Measurements from ENCODE around the gene TMEM176B.

Gene TMEM176B

DNA sequence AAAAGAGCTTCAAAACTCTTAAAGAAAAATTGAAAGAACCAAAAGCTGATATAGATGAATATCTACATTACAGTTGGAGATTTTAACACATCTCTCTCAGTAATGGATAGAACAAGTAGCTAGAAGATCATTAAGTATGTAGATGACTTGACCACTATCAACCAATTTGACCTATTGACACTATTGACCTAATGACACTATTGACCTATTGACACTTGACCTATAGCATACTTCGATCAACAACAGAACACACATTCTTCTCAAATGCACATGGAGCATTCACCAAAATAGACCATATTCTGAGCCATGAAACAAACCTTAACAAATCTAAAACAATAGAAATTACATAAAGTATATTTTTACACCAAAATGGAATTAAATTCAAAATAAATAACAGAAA, 40.7 kb downstream of the TMEM176B start:
- ATAC-seq (ENCODE audit: low read depth) (no peak), DNase-seq (ENCODE audit: low spot score in 2 of 2) (no peak)
- no peak overlapping the region for H3K4me3 Mint-ChIP-seq
- H3K9me3 Mint-ChIP-seq = peaks cover 1% of the 10 kb centered on the region
- no peak overlapping the region for H3K27ac Mint-ChIP-seq
- peaks cover 6% of the 10 kb centered on the region for H3K4me1 Mint-ChIP-seq
- peaks cover 3% of the 10 kb centered on the region for H3K27me3 Mint-ChIP-seq
- H3K36me3 Mint-ChIP-seq = no peaks in the 10 kb centered on the region

DNA sequence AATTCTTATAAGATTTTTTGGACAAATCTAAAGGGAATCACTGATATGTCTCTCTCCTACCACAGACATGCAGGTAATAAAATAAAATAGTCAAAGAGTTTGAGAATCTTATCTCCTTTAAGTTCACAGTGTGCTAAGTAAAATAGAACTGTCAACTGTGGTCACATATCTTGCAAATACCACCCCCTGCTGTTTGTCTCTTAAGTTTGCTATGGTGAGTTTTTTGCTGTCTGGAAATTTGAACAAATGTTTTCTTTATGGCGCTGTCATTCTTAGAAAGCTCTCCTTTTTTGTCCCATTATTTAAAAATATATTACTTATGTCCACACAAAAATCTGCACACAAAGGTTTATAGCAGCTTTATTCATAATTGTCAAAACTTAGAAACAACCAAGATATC, 43.3 kb downstream of the TMEM176B start:
- ATAC-seq (ENCODE audit: low read depth) = no peak
- Mint-ChIP-seq H3K27me3 (peaks cover 3% of the 10 kb centered on the region), H3K4me1 (peaks cover 9% of the 10 kb centered on the region), H3K27ac (no peak overlapping the region), H3K36me3 (no peaks in the 10 kb centered on the region), H3K4me3 (no peak overlapping the region), H3K9me3 (no peaks in the 10 kb centered on the region)
- DNase-seq (ENCODE audit: low spot score in 2 of 2) = no peak

DNA sequence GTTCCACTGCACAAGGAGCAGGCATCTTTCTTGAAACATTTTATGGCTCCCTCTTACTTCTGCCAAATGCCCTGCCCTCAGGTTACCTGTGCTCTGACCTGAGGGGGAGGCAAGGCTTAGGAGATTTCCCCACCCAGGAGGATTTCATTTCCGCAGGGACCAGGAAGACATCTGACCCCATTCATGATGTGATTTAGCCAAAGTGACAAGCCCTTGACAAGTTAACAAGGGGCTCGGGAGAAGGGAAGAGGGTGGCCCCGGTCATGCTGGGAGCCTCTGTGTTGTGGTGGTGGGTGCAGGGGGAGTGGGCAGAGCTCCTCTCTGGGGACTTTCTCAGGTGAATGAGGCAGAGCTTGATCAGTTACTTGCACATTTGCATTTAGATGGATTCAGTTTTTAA, 44.0 kb downstream of the TMEM176B start:
- peaks cover 9% of the 10 kb centered on the region for H3K4me1 Mint-ChIP-seq
- H3K36me3 Mint-ChIP-seq = no peaks in the 10 kb centered on the region
- peaks cover 3% of the 10 kb centered on the region for H3K27me3 Mint-ChIP-seq
- no peaks in the 10 kb centered on the region for H3K9me3 Mint-ChIP-seq
- ATAC-seq (ENCODE audit: low read depth) (no peak), DNase-seq (ENCODE audit: low spot score in 2 of 2) (no peak)
- H3K4me3 Mint-ChIP-seq = no peak overlapping the region
- no peak overlapping the region for H3K27ac Mint-ChIP-seq

DNA sequence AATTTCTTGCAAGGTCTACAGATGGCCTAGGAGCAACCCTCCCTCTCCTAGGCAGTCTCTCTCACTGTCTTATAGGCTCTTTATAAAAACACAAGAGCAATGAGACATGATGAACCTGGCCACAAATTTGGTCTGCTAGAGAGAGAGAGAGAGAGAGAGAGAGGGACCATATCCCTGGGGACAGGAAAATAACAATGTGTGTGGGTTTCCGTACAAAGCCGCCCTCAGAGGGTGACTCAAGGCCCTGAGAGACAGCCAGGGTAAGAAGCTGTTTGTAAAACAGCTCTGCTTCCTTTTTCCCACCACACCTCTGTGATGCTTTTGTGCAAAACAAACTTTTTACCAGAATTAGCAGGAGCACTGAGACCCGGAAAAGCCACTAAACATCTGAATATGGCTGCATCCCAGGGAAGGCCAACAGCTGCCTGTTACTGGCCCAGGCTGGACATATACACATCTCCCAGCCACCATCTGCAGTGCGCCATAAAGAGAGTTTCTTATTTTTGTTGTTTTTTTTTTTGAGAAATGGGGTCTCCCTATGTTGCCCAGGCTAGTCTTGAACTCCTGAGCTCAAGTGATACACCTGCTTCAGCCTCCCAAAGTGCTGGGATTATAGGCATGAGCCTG, 44.6 kb downstream of the TMEM176B start:
- Mint-ChIP-seq H3K36me3 (no peaks in the 10 kb centered on the region), H3K27ac (no peak overlapping the region), H3K27me3 (peaks cover 3% of the 10 kb centered on the region), H3K4me1 (peaks cover 9% of the 10 kb centered on the region), H3K4me3 (no peak overlapping the region), H3K9me3 (no peaks in the 10 kb centered on the region)
- peak; percentile 64 for ATAC-seq (ENCODE audit: low read depth)
- no peak for DNase-seq (ENCODE audit: low spot score in 2 of 2)

DNA sequence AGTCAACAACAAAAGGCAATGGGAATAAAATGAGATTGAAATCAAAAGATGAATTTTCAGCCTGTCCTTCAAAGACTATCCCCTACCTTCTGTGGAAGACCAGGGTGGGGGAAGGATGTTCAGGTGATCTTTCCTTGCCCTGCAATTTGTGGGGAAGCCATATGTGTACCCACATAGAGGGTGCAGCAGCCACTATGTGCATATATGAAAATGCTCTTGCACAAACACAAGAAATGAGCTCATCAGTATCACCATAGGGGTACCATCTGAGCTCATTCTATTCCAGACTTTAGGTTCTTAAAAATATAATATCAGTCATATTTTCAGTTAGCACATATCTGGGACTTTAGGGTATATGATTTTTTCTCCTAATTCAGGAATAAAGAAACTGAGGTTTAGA, 45.2 kb downstream of the TMEM176B start:
- ATAC-seq (ENCODE audit: low read depth) = no peak
- H3K27me3 Mint-ChIP-seq = peaks cover 3% of the 10 kb centered on the region
- H3K4me3 Mint-ChIP-seq = no peak overlapping the region

DNA sequence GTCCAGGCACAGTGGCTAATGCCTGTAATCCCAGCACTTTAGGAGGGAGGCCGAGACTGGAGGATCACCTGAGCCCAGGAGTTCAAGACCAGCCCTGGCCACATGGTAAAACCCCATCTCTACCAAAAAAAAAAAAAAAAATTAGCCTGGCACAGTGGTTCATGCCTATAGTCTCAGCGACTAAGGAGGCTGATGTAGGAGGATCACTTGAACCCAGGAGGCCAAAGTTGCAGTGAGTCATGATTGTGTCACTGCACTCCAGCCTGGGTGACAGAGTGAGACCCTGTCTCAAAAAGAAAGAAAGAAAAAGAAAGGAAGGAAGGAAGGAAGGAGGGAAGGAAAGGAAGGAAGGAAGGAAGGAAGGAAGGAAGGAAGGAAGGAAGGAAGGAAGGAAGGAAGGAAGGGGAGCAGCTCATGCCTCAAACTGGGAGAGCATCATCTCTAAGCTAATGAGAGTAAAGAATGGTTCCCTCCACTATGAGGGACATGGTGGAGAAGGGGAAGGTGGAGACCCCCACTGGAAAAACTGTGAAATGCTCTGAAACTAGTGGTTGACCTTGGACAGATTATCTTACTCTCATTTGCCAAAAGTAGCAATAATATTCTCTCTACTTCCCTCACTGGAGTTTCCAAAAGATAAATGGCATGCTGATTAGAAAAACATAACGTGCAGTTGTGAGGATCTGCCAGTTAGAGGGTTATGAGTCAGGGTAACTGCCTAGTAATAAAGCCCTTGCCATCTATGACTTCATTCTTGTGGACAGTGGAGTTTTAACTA, 46.1 kb downstream of the TMEM176B start:
- H3K4me3 Mint-ChIP-seq = no peak overlapping the region
- no peaks in the 10 kb centered on the region for H3K36me3 Mint-ChIP-seq
- no peaks in the 10 kb centered on the region for H3K9me3 Mint-ChIP-seq
- H3K27ac Mint-ChIP-seq = no peak overlapping the region
- H3K27me3 Mint-ChIP-seq = peaks cover 4% of the 10 kb centered on the region
- DNase-seq (ENCODE audit: low spot score in 2 of 2) (no peak), ATAC-seq (ENCODE audit: low read depth) (peak; percentile 35)
- H3K4me1 Mint-ChIP-seq = peaks cover 9% of the 10 kb centered on the region

More for the DNA sequence above, 45.2 kb downstream of the TMEM176B start:
- H3K4me1 Mint-ChIP-seq = peaks cover 9% of the 10 kb centered on the region
- no peak overlapping the region for H3K27ac Mint-ChIP-seq
- H3K36me3 Mint-ChIP-seq = no peaks in the 10 kb centered on the region
- DNase-seq (ENCODE audit: low spot score in 2 of 2) = no peak
- H3K9me3 Mint-ChIP-seq = no peaks in the 10 kb centered on the region

DNA sequence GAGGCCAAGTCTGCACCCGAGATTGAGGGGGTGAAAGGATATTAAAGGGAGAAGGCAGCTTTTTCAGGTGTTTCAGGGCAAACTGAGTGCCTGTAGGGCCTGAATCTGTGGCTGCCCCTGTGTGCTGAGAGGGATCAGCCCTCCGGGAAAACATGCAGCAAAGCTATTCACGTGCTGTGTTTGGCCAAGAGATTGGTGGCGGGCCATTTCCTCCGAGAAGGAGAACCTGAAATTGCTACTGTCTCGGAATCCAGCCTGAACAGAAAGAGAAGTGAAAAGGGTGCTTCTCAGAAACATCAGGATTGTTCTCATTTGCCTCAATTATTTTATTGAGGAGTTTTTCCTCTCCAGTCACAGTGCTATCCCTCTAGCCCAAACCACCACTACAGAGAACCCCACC, 46.9 kb downstream of the TMEM176B start:
- Mint-ChIP-seq H3K4me1 (peaks cover 9% of the 10 kb centered on the region), H3K27ac (no peak overlapping the region), H3K4me3 (no peak overlapping the region), H3K36me3 (no peaks in the 10 kb centered on the region), H3K9me3 (no peaks in the 10 kb centered on the region), H3K27me3 (peaks cover 4% of the 10 kb centered on the region)
- ATAC-seq (ENCODE audit: low read depth) = no peak
- DNase-seq (ENCODE audit: low spot score in 2 of 2) = no peak

DNA sequence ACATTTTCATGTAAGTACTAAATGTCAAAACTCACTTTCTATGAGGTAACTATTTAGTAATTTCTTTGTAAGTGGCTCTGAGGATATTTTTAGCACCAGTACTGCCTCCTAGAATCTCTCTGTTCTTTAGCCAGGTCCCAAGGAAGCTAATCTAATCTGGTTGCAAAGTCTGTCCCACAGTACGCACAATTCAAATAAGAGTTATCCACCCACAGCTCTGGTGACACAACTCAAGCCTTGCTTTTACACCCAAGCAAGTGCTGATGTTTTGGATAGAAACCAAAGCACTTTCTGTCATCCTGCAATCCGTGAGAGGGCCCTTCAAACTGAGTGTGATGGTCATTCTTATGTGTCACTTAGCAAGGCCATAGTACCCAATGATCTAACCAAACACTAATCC, 48.5 kb downstream of the TMEM176B start:
- Mint-ChIP-seq H3K27me3 (peaks cover 2% of the 10 kb centered on the region), H3K36me3 (no peaks in the 10 kb centered on the region), H3K27ac (no peak overlapping the region), H3K4me3 (no peak overlapping the region), H3K9me3 (no peaks in the 10 kb centered on the region), H3K4me1 (peaks cover 9% of the 10 kb centered on the region)
- DNase-seq (ENCODE audit: low spot score in 2 of 2) = no peak
- ATAC-seq (ENCODE audit: low read depth) = no peak

DNA sequence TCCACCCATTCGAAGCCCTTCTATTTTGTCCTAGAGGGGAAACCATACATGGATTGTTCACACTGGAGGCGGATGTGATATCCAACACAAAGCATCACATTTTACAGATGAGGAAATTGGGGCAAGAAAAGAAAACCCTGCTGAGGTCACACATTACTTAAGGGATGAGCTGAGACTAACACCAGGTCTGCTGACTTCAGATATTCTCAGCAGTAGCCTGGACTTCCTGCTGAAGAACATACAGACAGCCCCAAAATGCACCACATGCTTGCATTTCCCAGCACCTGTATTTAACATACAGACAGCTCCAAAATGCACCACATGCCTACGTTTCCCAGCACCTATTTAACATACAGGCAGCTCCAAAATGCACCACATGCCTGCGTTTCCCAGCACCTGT, 51.8 kb downstream of the TMEM176B start:
- Mint-ChIP-seq H3K27ac (no peak overlapping the region), H3K36me3 (peaks cover 2% of the 10 kb centered on the region), H3K27me3 (peaks cover 10% of the 10 kb centered on the region), H3K4me1 (peaks cover 3% of the 10 kb centered on the region), H3K9me3 (no peaks in the 10 kb centered on the region), H3K4me3 (no peak overlapping the region)
- no peak for ATAC-seq (ENCODE audit: low read depth)
- DNase-seq (ENCODE audit: low spot score in 2 of 2) = no peak

DNA sequence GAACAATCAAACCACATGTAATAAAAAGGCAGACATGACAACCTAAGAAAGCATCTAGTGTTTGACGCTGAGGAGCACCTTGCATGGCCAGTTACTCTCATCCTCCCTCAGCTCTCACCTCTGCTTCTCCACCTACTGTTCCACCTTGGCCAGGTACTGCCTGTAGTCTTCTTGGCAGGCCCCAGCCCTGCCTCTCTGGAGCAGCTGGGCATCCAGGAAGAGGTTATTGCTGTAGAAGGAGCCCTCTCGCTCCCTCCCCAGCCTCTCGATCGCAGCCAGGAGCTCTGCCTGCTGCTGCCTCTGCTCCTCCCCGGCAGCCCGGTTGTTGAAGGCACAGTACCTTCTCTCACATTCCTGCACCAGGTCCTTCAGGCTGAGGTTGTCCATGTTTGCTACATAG, 53.2 kb downstream of the TMEM176B start:
- DNase-seq (ENCODE audit: low spot score in 2 of 2) = no peak
- no peaks in the 10 kb centered on the region for H3K9me3 Mint-ChIP-seq
- H3K4me3 Mint-ChIP-seq = no peak overlapping the region
- H3K36me3 Mint-ChIP-seq = peaks cover 2% of the 10 kb centered on the region
- no peaks in the 10 kb centered on the region for H3K4me1 Mint-ChIP-seq
- no peak overlapping the region for H3K27ac Mint-ChIP-seq
- ATAC-seq (ENCODE audit: low read depth) = no peak
- peaks cover 17% of the 10 kb centered on the region for H3K27me3 Mint-ChIP-seq

DNA sequence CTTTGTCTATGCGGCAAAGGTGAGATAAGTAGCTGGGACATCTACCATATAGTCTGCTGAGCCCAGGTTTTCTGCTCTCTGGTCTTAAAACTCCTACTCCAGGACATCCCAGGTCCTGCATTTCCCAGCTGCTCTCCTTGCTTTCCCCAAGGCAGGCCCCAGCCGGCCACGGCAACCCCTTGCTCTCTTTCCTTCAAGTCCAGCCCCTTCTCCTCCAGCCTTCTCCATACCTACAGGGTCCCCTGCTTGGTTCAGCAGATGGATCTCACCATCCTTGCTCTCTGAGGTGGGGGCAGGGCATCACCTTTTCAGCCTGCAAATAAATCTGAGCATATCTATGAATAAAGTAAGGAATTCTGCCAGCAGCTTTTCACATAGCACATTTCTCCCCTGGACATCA, 54.3 kb downstream of the TMEM176B start:
- Mint-ChIP-seq H3K9me3 (no peaks in the 10 kb centered on the region), H3K27me3 (peaks cover 17% of the 10 kb centered on the region), H3K4me3 (no peak overlapping the region), H3K4me1 (no peaks in the 10 kb centered on the region), H3K27ac (no peak overlapping the region), H3K36me3 (peaks cover 2% of the 10 kb centered on the region)
- ATAC-seq (ENCODE audit: low read depth) (no peak), DNase-seq (ENCODE audit: low spot score in 2 of 2) (no peak)

DNA sequence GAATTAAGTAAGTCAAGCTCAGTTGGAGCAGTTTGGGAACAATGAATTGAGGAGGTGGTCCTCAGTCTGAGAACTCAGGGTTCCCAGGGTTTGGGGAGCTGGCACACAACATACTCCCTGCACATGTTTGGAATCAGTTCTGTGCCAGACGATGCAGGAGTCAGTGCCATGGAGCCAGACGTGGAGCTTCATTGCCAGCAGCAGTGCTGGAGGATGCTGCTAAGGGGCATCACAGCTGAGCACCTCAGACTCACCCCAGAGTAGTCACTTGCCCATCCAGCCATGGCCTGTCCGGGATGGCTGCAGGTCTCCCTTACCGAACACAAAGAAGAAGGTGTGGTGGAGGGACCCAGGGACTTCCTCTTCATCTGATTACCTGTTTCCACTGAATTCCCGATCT, 55.1 kb downstream of the TMEM176B start:
- no peak overlapping the region for H3K4me3 Mint-ChIP-seq
- peaks cover 22% of the 10 kb centered on the region for H3K27me3 Mint-ChIP-seq
- peaks cover 3% of the 10 kb centered on the region for H3K9me3 Mint-ChIP-seq
- H3K27ac Mint-ChIP-seq = no peak overlapping the region
- no peaks in the 10 kb centered on the region for H3K4me1 Mint-ChIP-seq
- H3K36me3 Mint-ChIP-seq = peaks cover 2% of the 10 kb centered on the region
- DNase-seq (ENCODE audit: low spot score in 2 of 2) (no peak), ATAC-seq (ENCODE audit: low read depth) (no peak)

DNA sequence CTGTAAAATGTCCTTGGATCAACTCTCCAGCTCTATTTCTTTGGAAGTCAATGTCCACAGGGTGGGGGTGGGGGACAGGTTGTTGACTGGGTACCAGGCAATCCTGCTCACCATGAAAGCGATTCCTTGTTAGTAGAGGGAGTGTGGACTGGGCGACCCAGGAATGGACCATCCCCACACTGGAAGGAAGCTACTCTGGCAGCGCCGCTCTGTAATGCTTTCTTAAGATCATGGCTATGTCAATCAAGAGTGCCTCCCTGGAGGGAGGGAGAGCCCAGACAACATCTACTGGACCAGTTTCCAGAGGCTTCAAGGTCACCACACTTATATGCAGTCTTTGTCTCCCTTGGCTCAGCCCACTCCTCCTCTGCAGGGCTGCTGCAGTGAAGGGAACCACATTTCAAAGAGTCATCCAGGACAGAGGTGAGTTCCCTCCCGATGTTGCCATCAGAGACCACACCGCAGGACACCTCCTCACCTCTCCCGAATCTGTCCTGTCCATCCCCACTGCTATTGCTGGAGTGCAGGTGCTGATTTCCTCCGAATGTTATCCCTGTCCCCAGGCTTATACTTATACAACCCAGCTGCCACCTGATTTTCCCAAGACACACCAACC, 56.0 kb downstream of the TMEM176B start:
- no peak overlapping the region for H3K4me3 Mint-ChIP-seq
- no peak for DNase-seq (ENCODE audit: low spot score in 2 of 2)
- no peak overlapping the region for H3K27ac Mint-ChIP-seq
- H3K36me3 Mint-ChIP-seq = peaks cover 4% of the 10 kb centered on the region
- peaks cover 4% of the 10 kb centered on the region for H3K9me3 Mint-ChIP-seq
- ATAC-seq (ENCODE audit: low read depth) = no peak
- peaks cover 23% of the 10 kb centered on the region for H3K27me3 Mint-ChIP-seq
- no peaks in the 10 kb centered on the region for H3K4me1 Mint-ChIP-seq

DNA sequence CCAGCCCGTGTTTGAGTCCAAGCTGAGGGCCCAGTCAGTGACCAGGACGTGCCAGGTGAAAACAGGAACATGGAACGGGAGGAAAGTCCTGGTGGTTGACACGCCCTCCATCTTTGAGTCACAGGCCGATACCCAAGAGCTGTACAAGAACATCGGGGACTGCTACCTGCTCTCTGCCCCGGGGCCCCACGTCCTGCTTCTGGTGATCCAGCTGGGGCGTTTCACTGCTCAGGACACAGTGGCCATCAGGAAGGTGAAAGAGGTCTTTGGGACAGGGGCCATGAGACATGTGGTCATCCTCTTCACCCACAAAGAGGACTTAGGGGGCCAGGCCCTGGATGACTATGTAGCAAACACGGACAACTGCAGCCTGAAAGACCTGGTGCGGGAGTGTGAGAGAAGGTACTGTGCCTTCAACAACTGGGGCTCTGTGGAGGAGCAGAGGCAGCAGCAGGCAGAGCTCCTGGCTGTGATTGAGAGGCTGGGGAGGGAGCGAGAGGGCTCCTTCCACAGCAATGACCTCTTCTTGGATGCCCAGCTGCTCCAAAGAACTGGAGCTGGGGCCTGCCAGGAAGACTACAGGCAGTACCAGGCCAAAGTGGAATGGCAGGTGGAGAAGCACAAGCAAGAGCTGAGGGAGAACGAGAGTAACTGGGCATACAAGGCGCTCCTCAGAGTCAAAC, 57.7 kb downstream of the TMEM176B start:
- Mint-ChIP-seq H3K4me1 (peaks cover 3% of the 10 kb centered on the region), H3K4me3 (no peak overlapping the region), H3K27me3 (peaks cover 29% of the 10 kb centered on the region), H3K36me3 (peaks cover 4% of the 10 kb centered on the region), H3K9me3 (peaks cover 4% of the 10 kb centered on the region), H3K27ac (no peak overlapping the region)
- DNase-seq (ENCODE audit: low spot score in 2 of 2) (no peak), ATAC-seq (ENCODE audit: low read depth) (no peak)

Measured in memory B cell (primary cell).